K562 (cell line): ENCODE results near the gene FRMD4A. TPM values are rescaled to one million over a fixed set of nuclear protein-coding genes. Genes with fewer than 3 reads are reported as not detected.
"Not testable (repeated sequence)": the region's sequence is repeated elsewhere in the genome, so short reads cannot be mapped to it uniquely, and the experiment has no call there.

Experiments
- ATAC-seq: fragments of 200-7000 bp; cut with Tn5 transposase; 3 replicates; pipeline ENCODE4 v1.9.1; 2020; ENCODE audit warnings: moderate library complexity
- BruUV-seq: library from RNA; stranded (reverse); fragments of 400-500 nt; replicated peaks from 2 replicates; lab custom pipeline; 2021; lab: Mats Ljungman, UMichigan
- CTCF ChIA-PET: fragments of 300-600 bp; formaldehyde crosslinking; extraction: SDS; loops from one replicate; lab custom pipeline; 2021; ENCODE audit warnings: low intra/inter-chr PET ratio; lab: Yijun Ruan, JAX
- POLR2A ChIA-PET: fragments of 300-600, 350-650 bp; sonication (Branson Sonifier 250); formaldehyde crosslinking; extraction: SDS; loops from one replicate; lab custom pipeline; 2021; ENCODE audit warnings: antibody characterized with exemption, inconsistent platforms; lab: Yijun Ruan, JAX
- DNase-seq, 4 experiments: peaks; one replicate each; pipeline versions ENCODE4 v3.0.0 to v3.0.0-alpha.2; 2011 to 2018; ENCODE audit warnings: low spot score in 3 of 4, mixed read lengths in 3 of 4; ENCODE audit errors: extremely low read depth in 1 of 4
- FAIRE-seq: peaks from 2 replicates; lab custom pipeline; 2011; peaks lifted over from hg19 to GRCh38; lab: Jason Lieb, UNC
- H2AFZ ChIP-seq: 2 replicates; pipeline ENCODE4 v1.6.0; 2011; ENCODE audit warnings: low read depth, low read length, control low read depth, inconsistent platforms
- H3K27ac ChIP-seq: fragments of 200-600 bp; 3 replicates; pipeline ENCODE4 v1.8.0; 2011; ENCODE audit warnings: low read depth, mild to moderate bottlenecking, control low read depth, inconsistent platforms, low read length, moderate library complexity, mixed read lengths; ENCODE audit errors: extremely low read depth
- H3K27me3 ChIP-seq, 2 experiments: fragments of 300-600 bp in 1 of 2; 2 replicates in 1 of 2; 3 replicates in 1 of 2; pipeline versions ENCODE4 v1.6.0 to v1.8.0; 2011; ENCODE audit warnings: inconsistent platforms in 2 of 2, low read length in 2 of 2, mild to moderate bottlenecking in 1 of 2, mixed read lengths in 1 of 2, moderate library complexity in 1 of 2; ENCODE audit not compliant: control insufficient read depth in 2 of 2, insufficient read depth in 2 of 2
- H3K36me3 ChIP-seq: fragments of 300-600 bp; 3 replicates; pipeline ENCODE4 v1.8.0; 2011; ENCODE audit warnings: mild to moderate bottlenecking, low read length, inconsistent platforms; ENCODE audit not compliant: control insufficient read depth, insufficient read depth
- H3K4me1 ChIP-seq, 2 experiments: fragments of 200-600 bp in 1 of 2; replicated peaks in 1 of 2; 2 replicates in 1 of 2; 3 replicates in 1 of 2; pipeline versions ENCODE4 v1.5.1 to v1.8.0; 2011; ENCODE audit warnings: inconsistent platforms in 2 of 2, low read length in 2 of 2, mild to moderate bottlenecking in 1 of 2, mixed read lengths in 1 of 2, moderate library complexity in 1 of 2; ENCODE audit not compliant: control insufficient read depth in 2 of 2, insufficient read depth in 2 of 2
- H3K4me2 ChIP-seq: 2 replicates; pipeline ENCODE4 v1.6.1; 2011; ENCODE audit warnings: low read length, control low read depth, inconsistent platforms, mixed read lengths; ENCODE audit not compliant: insufficient read depth
- H3K4me3 ChIP-seq: fragments of 200-600 bp; sonication (generic), shearing (Covaris generic); 2 replicates; pipeline ENCODE4 v1.5.1; 2016; ENCODE audit warnings: control low read depth, inconsistent platforms
- H3K79me2 ChIP-seq: fragments of 200-600 bp; 3 replicates; pipeline ENCODE4 v1.8.0; 2011; ENCODE audit warnings: low read length, inconsistent platforms; ENCODE audit not compliant: control insufficient read depth, insufficient read depth
- H3K9ac ChIP-seq, 2 experiments: 2 replicates each; pipeline versions ENCODE4 v1.6.0 to v1.6.1; 2011; ENCODE audit warnings: low read depth in 2 of 2, low read length in 2 of 2, control low read depth in 1 of 2, inconsistent platforms in 1 of 2, mild to moderate bottlenecking in 1 of 2, mixed read lengths in 1 of 2; ENCODE audit not compliant: insufficient read depth in 1 of 2
- H3K9me1 ChIP-seq: one replicate; pipeline ENCODE4 v1.6.0; 2011; ENCODE audit warnings: inconsistent platforms, mild to moderate bottlenecking, low read length, moderate library complexity; ENCODE audit not compliant: control insufficient read depth, insufficient read depth
- H3K9me3 ChIP-seq: replicated peaks from 2 replicates; pipeline ENCODE4 v1.5.1; 2011; ENCODE audit warnings: low read depth, low read length, inconsistent platforms; ENCODE audit not compliant: control insufficient read depth, insufficient read depth
- H4K20me1 ChIP-seq: replicated peaks from 2 replicates; pipeline ENCODE4 v1.6.1; 2011; ENCODE audit warnings: low read length, inconsistent platforms, mixed read lengths; ENCODE audit not compliant: control insufficient read depth, insufficient read depth
- POLR2B ChIP-seq: fragments of 450-650 bp; IDR thresholded peaks from 2 replicates; pipeline ENCODE4 v1.6.1; 2018; ENCODE audit warnings: low read depth; ENCODE audit not compliant: partially characterized antibody
- POLR2H ChIP-seq: IDR thresholded peaks from 2 replicates; pipeline ENCODE4 v1.6.1; 2016; ENCODE audit warnings: missing genetic modification characterization, low read depth, mild to moderate bottlenecking, control low read depth, missing compliant biosample characterization, moderate library complexity
- RBM25 ChIP-seq: fragments of 200-400 bp; formaldehyde crosslinking; IDR thresholded peaks from 2 replicates; pipeline ENCODE4 v1.6.1; 2018; ENCODE audit warnings: low read length, low read depth, moderate library complexity; ENCODE audit not compliant: severe bottlenecking
- ZFP36 ChIP-seq: fragments of 150-350 bp; IDR thresholded peaks from 2 replicates; pipeline ENCODE4 v1.6.1; 2018; ENCODE audit warnings: low read length, low read depth; ENCODE audit not compliant: partially characterized antibody
- WGBS: fragments of 100-300 bp; shearing (Covaris generic); methylation state at CpG from one replicate; pipeline ENCODE4 v1.1.6; 2016; ENCODE audit warnings: low coverage, mixed read lengths; ENCODE audit not compliant: insufficient coverage; ENCODE audit errors: missing lambda C conversion rate; 5-methylcytosine and 5-hydroxymethylcytosine counted together
- in situ Hi-C: fragments of 300-500 bp; cut with MboI; formaldehyde crosslinking; loops from 4 replicates; pipeline ENCODE4 v1.15.0; 2018; ENCODE audit warnings: inconsistent platforms, mixed read lengths
- intact Hi-C: fragments of 100-400 bp; cut with micrococcal nuclease; formaldehyde crosslinking; loops from 2 replicates; pipeline ENCODE4 v1.14.2; 2022
- polyA plus RNA-seq, 8 experiments: library from polyadenylated mRNA; depleted of rRNA in 4 of 8; stranded (reverse) in 5 of 8; unstranded in 3 of 8; fragments of >200 nt; fragmentation: Nextera tagmentation in 2 of 8; fragmentation: Illumina TruSeq in 1 of 8; extraction: Ambion mirVana in 2 of 8; extraction: Trizol in 1 of 8; gene quantifications; 2 replicates each; pipeline versions ENCODE4 v1.2.1 to v1.2.3, GENCODE V29; 2011 to 2014; ENCODE audit warnings: inconsistent platforms in 1 of 8, missing spikeins in 1 of 8
- total RNA-seq, 7 experiments: library from RNA; depleted of rRNA in 6 of 7; stranded (reverse); fragments of >200 nt in 6 of 7; fragmentation: Illumina TruSeq in 2 of 7; extraction: Trizol in 2 of 7; gene quantifications; 2 replicates each; pipeline versions ENCODE4 v1.2.1 to v1.2.3, GENCODE V29; 2011 to 2021; ENCODE audit warnings: low replicate concordance in 1 of 7
- TF ChIP-seq, protein P1 (sequence below): fragments of 250-450 bp; sonication (Bioruptor Pico); IDR thresholded peaks from 2 replicates; pipeline ENCODE4 v1.8.0; 2022; ENCODE audit warnings: moderate library complexity, mild to moderate bottlenecking, inconsistent platforms

Gene FRMD4A
- total and polyA plus RNA-seq, 9 of the 15 experiments (the other 6 are each of a cell fraction or from before 2014, with no cell fraction given): 0.80 to 5.2 (median 3.0) TPM

DNA sequence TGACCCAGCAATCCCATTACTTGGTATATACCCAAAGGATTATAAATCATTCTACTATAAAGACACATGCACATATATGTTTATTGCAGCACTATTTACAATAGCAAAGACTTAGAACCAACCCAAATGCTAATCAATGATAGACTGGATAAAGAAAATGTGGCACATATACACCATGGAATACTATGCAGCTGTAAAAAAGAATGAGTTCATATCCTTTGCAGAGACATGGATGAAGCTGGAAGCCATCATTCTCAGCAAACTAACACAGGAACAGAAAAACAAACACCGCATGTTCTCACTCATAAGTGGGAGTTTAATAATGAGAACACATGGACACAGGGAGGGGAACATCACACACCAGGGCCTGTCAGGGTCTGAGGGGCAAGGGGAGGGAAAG, 434.6 kb downstream of the FRMD4A start:
- intact Hi-C loops, ATAC-seq, H3K4me1 ChIP-seq, H3K9ac ChIP-seq, H3K27ac ChIP-seq, H4K20me1 ChIP-seq, BruUV-seq, H3K79me2 ChIP-seq, DNase-seq, H3K9me1 ChIP-seq, POLR2A ChIA-PET, CTCF ChIA-PET, in situ Hi-C loops, H3K9me3 ChIP-seq, H3K36me3 ChIP-seq, H3K4me3 ChIP-seq, FAIRE-seq, H2AFZ ChIP-seq, H3K4me2 ChIP-seq: not testable (repeated sequence)
- H3K27me3 ChIP-seq: peaks cover 5 to 25% of the 10 kb centered on the region in 2 experiments; a peak in 3 of 5 replicates
- WGBS: 0% methylated on average over 1 of the region's 1 CpG

DNA sequence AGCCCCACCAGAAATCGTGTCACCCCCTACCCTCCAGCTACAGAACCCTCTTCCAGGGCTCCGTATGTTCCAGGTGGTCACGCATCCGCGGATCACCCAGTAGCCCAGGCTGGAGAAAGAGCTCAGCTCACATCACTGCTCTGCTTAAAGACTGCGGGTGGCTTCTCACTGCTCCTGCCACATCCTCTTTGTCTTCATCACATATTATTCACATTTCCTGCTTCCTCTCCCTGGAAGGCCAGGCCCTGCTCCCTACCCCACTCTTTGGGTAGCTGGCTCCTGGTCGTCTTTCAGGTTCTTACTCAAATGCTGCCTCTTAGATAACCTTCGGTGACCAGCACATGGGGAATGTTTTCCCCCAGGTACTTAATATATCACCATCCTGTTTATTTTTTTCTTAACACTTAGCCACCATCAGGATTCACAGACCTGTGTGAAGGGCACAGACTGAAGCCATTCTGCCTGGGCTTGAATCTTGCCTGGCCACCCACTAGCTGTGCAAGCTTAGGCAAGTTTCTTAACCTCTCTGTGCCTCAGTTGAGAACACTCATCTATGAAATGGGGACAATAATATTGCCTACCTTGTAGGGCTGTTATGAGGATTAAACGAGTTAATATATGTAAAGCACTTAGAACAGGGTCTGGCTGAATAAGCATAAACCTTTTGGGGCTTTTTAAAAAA, 436.2 kb downstream of the FRMD4A start:
- FAIRE-seq (no peak), DNase-seq (no peak), ATAC-seq (no peak)
- no peak overlapping the region for H2AFZ ChIP-seq
- H3K27ac ChIP-seq: no peak overlapping the region
- in situ Hi-C loops: no loop called here
- TF ChIP-seq POLR2B: no peak
- TF ChIP-seq RBM25: peak; percentile 73
- TF ChIP-seq POLR2H: no peak
- peak; percentile 38 for TF ChIP-seq ZFP36
- TF ChIP-seq, protein P1, sequence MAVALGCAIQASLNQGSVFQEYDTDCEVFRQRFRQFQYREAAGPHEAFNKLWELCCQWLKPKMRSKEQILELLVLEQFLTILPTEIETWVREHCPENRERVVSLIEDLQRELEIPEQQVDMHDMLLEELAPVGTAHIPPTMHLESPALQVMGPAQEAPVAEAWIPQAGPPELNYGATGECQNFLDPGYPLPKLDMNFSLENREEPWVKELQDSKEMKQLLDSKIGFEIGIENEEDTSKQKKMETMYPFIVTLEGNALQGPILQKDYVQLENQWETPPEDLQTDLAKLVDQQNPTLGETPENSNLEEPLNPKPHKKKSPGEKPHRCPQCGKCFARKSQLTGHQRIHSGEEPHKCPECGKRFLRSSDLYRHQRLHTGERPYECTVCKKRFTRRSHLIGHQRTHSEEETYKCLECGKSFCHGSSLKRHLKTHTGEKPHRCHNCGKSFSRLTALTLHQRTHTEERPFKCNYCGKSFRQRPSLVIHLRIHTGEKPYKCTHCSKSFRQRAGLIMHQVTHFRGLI (CRISPR knock-in tag): no peak
- ChIA-PET CTCF (no interaction called here), POLR2A (no interaction called here)
- peaks cover 19 to 38% of the 10 kb centered on the region in 2 experiments; a peak in 4 of 5 replicates for H3K27me3 ChIP-seq
- H3K9me3 ChIP-seq: no peaks in the 10 kb centered on the region
- WGBS: 3% methylated on average over 9 of the region's 9 CpGs
- no peak overlapping the region for H3K9ac ChIP-seq
- H3K36me3 ChIP-seq: no peaks in the 10 kb centered on the region
- no peak overlapping the region for H3K4me3 ChIP-seq
- H4K20me1 ChIP-seq: peaks cover 6% of the 10 kb centered on the region; the same call in 1 of the 2 replicates
- H3K4me1 ChIP-seq: no peaks in the 10 kb centered on the region
- BruUV-seq: no TSS peak
- H3K9me1 ChIP-seq: no peaks in the 10 kb centered on the region
- H3K4me2 ChIP-seq: no peak overlapping the region
- intact Hi-C loops: no loop called here
- H3K79me2 ChIP-seq: no peaks in the 10 kb centered on the region
